ENCODE data around the gene LRRC63.

- TF ChIP-seq EZH2 (IDR thresholded peaks at IDR 0.05; ENCODE audit: borderline replicate concordance, low read depth, low read length) (no peak), NFIC (IDR thresholded peaks at IDR 0.05) (no peak), E2F1 (CRISPR knock-in tag; IDR thresholded peaks at IDR 0.05) (no peak), E4F1 (CRISPR knock-in tag; IDR thresholded peaks at IDR 0.05; ENCODE audit: borderline replicate concordance) (no peak), CBX8 (IDR thresholded peaks at IDR 0.05; ENCODE audit: borderline replicate concordance, extremely low read depth, low read depth, low read length, poor library complexity, severe bottlenecking) (no peak), HINFP (tag; conservative IDR thresholded peaks at IDR 0.05; ENCODE audit: low read depth) (no peak), BHLHE40 (IDR thresholded peaks at IDR 0.05; ENCODE audit: low read length) (no peak), USF2 (CRISPR knock-in tag; IDR thresholded peaks at IDR 0.05) (no peak), CTCF (IDR thresholded peaks at IDR 0.05 in 2 of 3, conservative IDR thresholded peaks at IDR 0.05 in 1 of 3; ENCODE audit: insufficient read depth in 2 of 3, low read depth in 1 of 3, low read length in 3 of 3) (no peak), SMC3 (conservative IDR thresholded peaks at IDR 0.05; ENCODE audit: insufficient read depth, low read depth, low read length) (no peak), ID3 (CRISPR knock-in tag; IDR thresholded peaks at IDR 0.05) (no peak), ID3 (tag; IDR thresholded peaks at IDR 0.05) (no peak), GATAD2B (IDR thresholded peaks at IDR 0.05; ENCODE audit: borderline replicate concordance) (no peak), FOXO4 (CRISPR knock-in tag; IDR thresholded peaks at IDR 0.05) (no peak), NR2C2 (CRISPR knock-in tag; IDR thresholded peaks at IDR 0.05) (no peak), NR2C2 (tag; IDR thresholded peaks at IDR 0.05) (peak; percentile 11; the same call in 1 of the 2 replicates)
These were observed 32.2 kb upstream of the LRRC63 start for GRCh38 chr13:46179491-46179908.

Data from K562 (cell line).